Transverse colon (tissue), 4 donors: ENCODE data around the gene LGALS3BP.

Experiments used
- EP300 ChIP-seq: sonication (generic); formaldehyde crosslinking; IDR thresholded peaks from one replicate; pipeline ENCODE4 v1.6.1; 2017; ENCODE audit warnings: antibody characterized with exemption, low read depth
- POLR2A ChIP-seq: fragments of 450-650 bp; IDR thresholded peaks from one replicate; pipeline ENCODE4 v1.6.1; 2016; ENCODE audit warnings: antibody characterized with exemption, mild to moderate bottlenecking, moderate library complexity
- POLR2AphosphoS5 ChIP-seq, 3 donors: sonication (generic); formaldehyde crosslinking; IDR thresholded peaks; one replicate each; pipeline ENCODE4 v1.6.1; 2016; ENCODE audit warnings: antibody characterized with exemption in 3 of 3
- TF ChIP-seq, protein P1 (sequence below), 5 experiments: fragments of 200-600 bp in 3 of 5; fragments of 450-650 bp in 2 of 5; sonication (generic) in 3 of 5; IDR thresholded peaks; 1 replicate in 2 of 5; 2 replicates in 3 of 5; pipeline ENCODE4 v1.5.1; 2016 to 2017; ENCODE audit warnings: antibody characterized with exemption in 5 of 5, inconsistent platforms in 3 of 5, mild to moderate bottlenecking in 2 of 5, moderate library complexity in 1 of 5

DNA sequence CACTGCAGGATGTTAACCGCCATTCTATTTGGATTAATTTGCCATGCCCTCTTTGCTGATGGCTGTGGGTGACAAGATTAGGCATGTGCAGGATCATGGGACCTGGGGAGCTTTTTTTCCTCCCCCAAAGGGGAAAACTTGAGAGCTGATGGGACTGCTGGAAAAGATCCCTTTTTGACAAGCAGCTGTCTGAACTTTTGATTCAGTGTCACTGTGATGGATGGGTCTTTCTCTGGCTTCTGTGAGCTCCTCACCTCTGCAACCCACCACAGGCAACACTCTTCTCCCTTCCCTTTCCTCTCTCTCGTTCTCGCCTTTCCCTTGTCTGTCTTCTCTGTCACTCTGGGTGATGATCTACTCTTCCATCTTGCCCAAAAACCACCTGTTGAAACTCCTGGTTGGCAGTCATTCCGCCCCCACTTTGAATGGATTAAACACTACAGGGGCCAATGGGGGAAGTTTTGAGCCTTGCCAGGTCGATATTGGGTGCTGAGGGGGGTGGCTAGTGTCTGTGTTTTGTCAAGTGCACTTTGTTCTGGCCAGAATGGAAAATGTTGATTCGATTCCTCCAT, 32.9 kb upstream of the LGALS3BP start:
- TF ChIP-seq POLR2A (no peak), EP300 (no peak), POLR2AphosphoS5 (IDR thresholded peaks at IDR 0.05) (no peak)
- TF ChIP-seq, protein P1, sequence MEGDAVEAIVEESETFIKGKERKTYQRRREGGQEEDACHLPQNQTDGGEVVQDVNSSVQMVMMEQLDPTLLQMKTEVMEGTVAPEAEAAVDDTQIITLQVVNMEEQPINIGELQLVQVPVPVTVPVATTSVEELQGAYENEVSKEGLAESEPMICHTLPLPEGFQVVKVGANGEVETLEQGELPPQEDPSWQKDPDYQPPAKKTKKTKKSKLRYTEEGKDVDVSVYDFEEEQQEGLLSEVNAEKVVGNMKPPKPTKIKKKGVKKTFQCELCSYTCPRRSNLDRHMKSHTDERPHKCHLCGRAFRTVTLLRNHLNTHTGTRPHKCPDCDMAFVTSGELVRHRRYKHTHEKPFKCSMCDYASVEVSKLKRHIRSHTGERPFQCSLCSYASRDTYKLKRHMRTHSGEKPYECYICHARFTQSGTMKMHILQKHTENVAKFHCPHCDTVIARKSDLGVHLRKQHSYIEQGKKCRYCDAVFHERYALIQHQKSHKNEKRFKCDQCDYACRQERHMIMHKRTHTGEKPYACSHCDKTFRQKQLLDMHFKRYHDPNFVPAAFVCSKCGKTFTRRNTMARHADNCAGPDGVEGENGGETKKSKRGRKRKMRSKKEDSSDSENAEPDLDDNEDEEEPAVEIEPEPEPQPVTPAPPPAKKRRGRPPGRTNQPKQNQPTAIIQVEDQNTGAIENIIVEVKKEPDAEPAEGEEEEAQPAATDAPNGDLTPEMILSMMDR (IDR thresholded peaks at IDR 0.05) = no peak
